ENCODE data around the gene LRRC26. TPM values are rescaled to one million over a fixed set of nuclear protein-coding genes. Genes with fewer than 3 reads are reported as not detected.

LRRC26 gene
- total RNA-seq, 5 donors from 2014 or later (not counting 1 experiment from before 2014, with no cell fraction given) = not detected

- Mint-ChIP-seq H3K36me3 (peaks cover 15% of the 10 kb centered on the region), H3K27me3 (no peaks in the 10 kb centered on the region), H3K4me1 (peaks cover 4 to 6% (median 5%) of the 10 kb centered on the region in 3 donors), H3K27ac (no peak overlapping the region), H3K4me3 (no peak overlapping the region), H3K9me3 (no peaks in the 10 kb centered on the region)
- Histone ChIP-seq H3K4me3 (ENCODE audit: control insufficient read depth in 1 of 2, extremely low read depth in 1 of 2, low read length in 1 of 2) (no peak overlapping the region), H3K36me3 (ENCODE audit: control insufficient read depth in 2 of 2, extremely low read depth in 1 of 2, insufficient read depth in 1 of 2, low read length in 1 of 2) (peaks cover 26 to 60% of the 10 kb centered on the region in 2 donors), H3K4me1 (ENCODE audit: control insufficient read depth in 1 of 2, extremely low read depth in 1 of 2, insufficient read depth in 2 of 2, low read length in 2 of 2) (peaks cover 0 to 9% of the 10 kb centered on the region in 2 experiments), H3K9me3 (no peaks in the 10 kb centered on the region), H3K27ac (ENCODE audit: low read length) (no peak overlapping the region), H3K27me3 (replicated peaks in 1 of 2; ENCODE audit: control insufficient read depth in 2 of 2, extremely low read depth in 1 of 2, insufficient read depth in 2 of 2, low read length in 1 of 2) (no peaks in the 10 kb centered on the region)
- WGBS (ENCODE audit: insufficient coverage) = 96% methylated on average over 15 of the region's 17 CpGs
- DNase-seq (no peak), ATAC-seq (replicated peaks in 1 of 4) (no peak)
- ChIA-PET CTCF (interaction anchor here in 1 of 2 donors (0.5 kb wide), 1 partner anchor 85 kb away, joined by 3 read pairs; no protein-coding TSS in a partner anchor), POLR2A (no interaction called here)
These were observed 9.9 kb upstream of the LRRC26 start for GRCh38 chr9:137179761-137180160.

- H3K4me1 ChIP-seq (ENCODE audit: control insufficient read depth in 1 of 2, extremely low read depth in 1 of 2, insufficient read depth in 2 of 2, low read length in 2 of 2) = peaks cover 0 to 14% of the 10 kb centered on the region in 2 experiments
- no peak overlapping the region for H3K4me3 ChIP-seq (ENCODE audit: control insufficient read depth in 1 of 2, extremely low read depth in 1 of 2, low read length in 1 of 2)
- peaks cover 0 to 3% of the 10 kb centered on the region in 2 experiments for H3K27me3 ChIP-seq (replicated peaks in 1 of 2; ENCODE audit: control insufficient read depth in 2 of 2, extremely low read depth in 1 of 2, insufficient read depth in 2 of 2, low read length in 1 of 2)
- H3K27ac Mint-ChIP-seq = no peak overlapping the region
- ATAC-seq (replicated peaks in 1 of 4) (no peak), DNase-seq (no peak)
- H3K27ac ChIP-seq (ENCODE audit: low read length) = no peak overlapping the region
- WGBS (ENCODE audit: insufficient coverage) = 94% methylated on average over 15 of the region's 19 CpGs
- no peaks in the 10 kb centered on the region for H3K9me3 Mint-ChIP-seq
- H3K4me3 Mint-ChIP-seq = no peak overlapping the region
- H3K9me3 ChIP-seq = no peaks in the 10 kb centered on the region
- ChIA-PET CTCF (interaction anchor here in 1 of 2 donors (0.6 kb wide), 1 partner anchor 44 kb away, joined by 5 read pairs; no protein-coding TSS in a partner anchor), POLR2A (no interaction called here)
- H3K36me3 Mint-ChIP-seq = peaks cover 13% of the 10 kb centered on the region
- H3K36me3 ChIP-seq (ENCODE audit: control insufficient read depth in 2 of 2, extremely low read depth in 1 of 2, insufficient read depth in 1 of 2, low read length in 1 of 2) = peaks cover 26 to 54% of the 10 kb centered on the region in 2 donors
- no peaks in the 10 kb centered on the region for H3K27me3 Mint-ChIP-seq
- peaks cover under 1 to 3% (median under 1%) of the 10 kb centered on the region in 3 donors for H3K4me1 Mint-ChIP-seq
These were observed 9.2 kb upstream of the LRRC26 start for GRCh38 chr9:137178939-137179630.

GRCh38 chr9:137178201-137178938 lies 8.5 kb upstream of the LRRC26 start:
- Histone ChIP-seq H3K4me1 (ENCODE audit: control insufficient read depth in 1 of 2, extremely low read depth in 1 of 2, insufficient read depth in 2 of 2, low read length in 2 of 2) (peaks cover 0 to 18% of the 10 kb centered on the region in 2 experiments), H3K4me3 (ENCODE audit: control insufficient read depth in 1 of 2, extremely low read depth in 1 of 2, low read length in 1 of 2) (no peak overlapping the region), H3K36me3 (ENCODE audit: control insufficient read depth in 2 of 2, extremely low read depth in 1 of 2, insufficient read depth in 1 of 2, low read length in 1 of 2) (peaks cover 24 to 48% of the 10 kb centered on the region in 2 donors), H3K9me3 (no peaks in the 10 kb centered on the region), H3K27me3 (replicated peaks in 1 of 2; ENCODE audit: control insufficient read depth in 2 of 2, extremely low read depth in 1 of 2, insufficient read depth in 2 of 2, low read length in 1 of 2) (peaks cover 0 to 11% of the 10 kb centered on the region in 2 experiments), H3K27ac (ENCODE audit: low read length) (no peak overlapping the region)
- Mint-ChIP-seq H3K4me1 (no peaks in the 10 kb centered on the region), H3K9me3 (no peaks in the 10 kb centered on the region), H3K4me3 (no peak overlapping the region), H3K27ac (no peak overlapping the region), H3K27me3 (no peaks in the 10 kb centered on the region), H3K36me3 (peaks cover 7% of the 10 kb centered on the region)
- WGBS (ENCODE audit: insufficient coverage) = 95% methylated on average over 21 of the region's 23 CpGs
- no peak for DNase-seq
- ChIA-PET POLR2A (interaction anchor here in 1 of 2 donors (0.8 kb wide), 1 partner anchor 11 kb away, joined by 5 read pairs; no protein-coding TSS in a partner anchor), CTCF (interaction anchor here in 1 of 2 donors (0.6 kb wide), 1 partner anchor 45 kb away, joined by 5 read pairs; no protein-coding TSS in a partner anchor)
- ATAC-seq (replicated peaks in 1 of 4) = no peak

- no peak overlapping the region for H3K27ac ChIP-seq (ENCODE audit: low read length)
- CTCF ChIA-PET = no interaction called here
- WGBS (ENCODE audit: insufficient coverage) = 70% methylated on average over 13 of the region's 17 CpGs
- Mint-ChIP-seq H3K4me3 (no peak overlapping the region), H3K4me1 (peaks cover 0 to 2% (median 0%) of the 10 kb centered on the region in 3 donors), H3K27ac (no peak overlapping the region), H3K27me3 (peaks cover 0 to 2% of the 10 kb centered on the region in 2 donors), H3K9me3 (no peaks in the 10 kb centered on the region), H3K36me3 (peaks cover under 1% of the 10 kb centered on the region)
- peak; percentile 34 to 54 (median 48) for ATAC-seq (replicated peaks in 1 of 4)
- peaks cover 21 to 34% of the 10 kb centered on the region in 2 donors for H3K36me3 ChIP-seq (ENCODE audit: control insufficient read depth in 2 of 2, extremely low read depth in 1 of 2, insufficient read depth in 1 of 2, low read length in 1 of 2)
- H3K4me3 ChIP-seq (ENCODE audit: control insufficient read depth in 1 of 2, extremely low read depth in 1 of 2, low read length in 1 of 2) = no peak overlapping the region
- no peaks in the 10 kb centered on the region for H3K9me3 ChIP-seq
- peaks cover 0 to 29% of the 10 kb centered on the region in 2 experiments for H3K27me3 ChIP-seq (replicated peaks in 1 of 2; ENCODE audit: control insufficient read depth in 2 of 2, extremely low read depth in 1 of 2, insufficient read depth in 2 of 2, low read length in 1 of 2)
- POLR2A ChIA-PET = interaction anchor here in 1 of 2 donors (0.5 kb wide), 1 partner anchor 57 kb away, joined by 3 read pairs; no protein-coding TSS in a partner anchor
- peaks cover 0 to 18% of the 10 kb centered on the region in 2 experiments for H3K4me1 ChIP-seq (ENCODE audit: control insufficient read depth in 1 of 2, extremely low read depth in 1 of 2, insufficient read depth in 2 of 2, low read length in 2 of 2)
- DNase-seq = peak in 7 of 35 experiments; percentile 8 to 51 (median 19)
These were observed 6.7 kb upstream of the LRRC26 start for GRCh38 chr9:137176302-137177182.

GRCh38 chr9:137175345-137175961 lies 5.6 kb upstream of the LRRC26 start:
- H3K4me1 ChIP-seq (ENCODE audit: control insufficient read depth in 1 of 2, extremely low read depth in 1 of 2, insufficient read depth in 2 of 2, low read length in 2 of 2) = peaks cover 0 to 18% of the 10 kb centered on the region in 2 experiments
- H3K9me3 ChIP-seq = no peaks in the 10 kb centered on the region
- no peak overlapping the region for H3K27ac Mint-ChIP-seq
- H3K9me3 Mint-ChIP-seq = no peaks in the 10 kb centered on the region
- peaks cover 16 to 23% of the 10 kb centered on the region in 2 donors for H3K36me3 ChIP-seq (ENCODE audit: control insufficient read depth in 2 of 2, extremely low read depth in 1 of 2, insufficient read depth in 1 of 2, low read length in 1 of 2)
- DNase-seq (no peak), ATAC-seq (replicated peaks in 1 of 4) (peak in 2 of 4 experiments; percentile 18 to 24)
- WGBS (ENCODE audit: insufficient coverage) = 59% methylated on average over 21 of the region's 33 CpGs
- ChIA-PET CTCF (no interaction called here), POLR2A (interaction anchor here in 1 of 2 donors (0.5 kb wide), 1 partner anchor 56 kb away, joined by 3 read pairs; no protein-coding TSS in a partner anchor)
- no peak overlapping the region for H3K4me3 ChIP-seq (ENCODE audit: control insufficient read depth in 1 of 2, extremely low read depth in 1 of 2, low read length in 1 of 2)
- no peaks in the 10 kb centered on the region for H3K36me3 Mint-ChIP-seq
- H3K4me3 Mint-ChIP-seq = peak overlapping the region in 1 of 3 donors; percentile 40
- H3K27me3 ChIP-seq (replicated peaks in 1 of 2; ENCODE audit: control insufficient read depth in 2 of 2, extremely low read depth in 1 of 2, insufficient read depth in 2 of 2, low read length in 1 of 2) = peaks cover 0 to 40% of the 10 kb centered on the region in 2 experiments
- no peak overlapping the region for H3K27ac ChIP-seq (ENCODE audit: low read length)
- H3K4me1 Mint-ChIP-seq = peaks cover 0 to 2% (median 0%) of the 10 kb centered on the region in 3 donors
- peaks cover 1 to 8% of the 10 kb centered on the region in 2 donors for H3K27me3 Mint-ChIP-seq
